HuH-7 (cell line): Measurements from ENCODE around the gene SLC6A17.
A peak's percentile ranks its signal among the peaks of the same experiment; 100 is the strongest.

ENCODE experiments used
- DNase-seq: peaks from one replicate; pipeline ENCODE4 v3.0.0; 2011; ENCODE audit warnings: low spot score

Gene SLC6A17

DNA sequence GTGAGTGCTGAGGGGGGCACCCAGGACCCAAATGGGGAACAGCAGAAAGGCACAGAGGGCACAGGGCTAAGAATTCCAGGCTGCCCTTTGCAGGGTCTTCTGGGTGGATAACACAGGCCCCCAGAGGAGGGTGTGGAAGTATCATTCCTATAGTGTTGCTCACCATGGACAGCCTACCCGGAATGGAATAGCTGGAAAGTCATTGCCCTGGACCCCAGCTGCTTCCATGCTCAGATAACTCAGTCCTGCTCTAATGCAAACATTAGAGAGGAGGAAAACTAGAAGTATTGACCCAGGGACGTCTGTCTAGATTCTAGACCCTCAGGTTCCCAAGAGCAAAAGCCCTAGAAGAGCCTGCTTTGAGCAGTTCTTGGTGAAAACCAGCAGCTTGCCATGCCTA, 24.7 kb downstream of the SLC6A17 start:
- DNase-seq = no peak

DNA sequence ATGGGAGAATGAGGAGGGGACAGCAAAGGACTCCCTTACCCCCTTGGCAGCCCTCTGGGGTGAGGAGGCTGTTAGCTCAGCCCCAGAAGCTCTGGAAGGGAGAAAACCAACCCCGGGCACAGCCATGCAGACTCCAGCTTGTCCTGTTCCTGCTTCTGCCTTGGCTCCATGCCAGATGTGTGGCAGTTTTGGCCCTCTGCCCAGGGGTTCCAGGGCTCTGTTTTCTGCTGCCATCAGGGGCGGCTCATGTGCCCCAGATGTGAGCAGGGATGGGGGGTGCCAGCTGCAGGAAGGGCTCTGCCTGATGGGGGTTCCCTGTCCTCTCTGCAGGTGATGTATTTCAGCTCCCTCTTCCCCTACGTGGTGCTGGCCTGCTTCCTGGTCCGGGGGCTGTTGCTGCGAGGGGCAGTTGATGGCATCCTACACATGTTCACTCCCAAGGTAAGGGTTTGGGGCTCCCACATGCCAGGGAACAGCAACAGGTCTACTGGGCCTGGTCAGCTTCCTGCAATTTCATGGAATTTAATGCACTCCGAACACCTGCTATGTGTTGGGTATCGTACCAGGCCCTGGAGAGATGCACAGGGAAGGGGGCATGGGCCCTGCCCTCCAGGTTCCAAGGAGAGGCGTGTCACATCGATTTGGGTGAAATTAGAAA, 26.1 kb downstream of the SLC6A17 start:
- no peak for DNase-seq

DNA sequence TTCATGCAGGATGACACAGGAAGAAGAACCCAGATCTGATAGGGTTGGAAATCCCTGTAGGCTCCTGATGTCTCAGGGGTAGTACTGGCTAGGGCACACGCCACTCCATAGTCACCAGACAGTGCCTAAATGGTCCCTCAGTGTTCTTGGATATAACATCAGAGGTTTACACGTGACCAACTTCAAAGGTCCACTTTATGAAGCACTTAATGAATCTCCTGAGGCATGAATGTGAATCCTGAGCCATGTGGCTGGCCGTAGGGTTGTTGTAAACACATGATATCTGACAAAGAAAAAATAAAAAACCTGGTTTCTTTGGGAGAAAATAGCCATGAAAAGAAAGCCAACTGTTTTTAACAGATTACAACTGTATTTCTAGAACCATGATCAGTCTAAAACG, 27.5 kb downstream of the SLC6A17 start:
- DNase-seq = no peak

DNA sequence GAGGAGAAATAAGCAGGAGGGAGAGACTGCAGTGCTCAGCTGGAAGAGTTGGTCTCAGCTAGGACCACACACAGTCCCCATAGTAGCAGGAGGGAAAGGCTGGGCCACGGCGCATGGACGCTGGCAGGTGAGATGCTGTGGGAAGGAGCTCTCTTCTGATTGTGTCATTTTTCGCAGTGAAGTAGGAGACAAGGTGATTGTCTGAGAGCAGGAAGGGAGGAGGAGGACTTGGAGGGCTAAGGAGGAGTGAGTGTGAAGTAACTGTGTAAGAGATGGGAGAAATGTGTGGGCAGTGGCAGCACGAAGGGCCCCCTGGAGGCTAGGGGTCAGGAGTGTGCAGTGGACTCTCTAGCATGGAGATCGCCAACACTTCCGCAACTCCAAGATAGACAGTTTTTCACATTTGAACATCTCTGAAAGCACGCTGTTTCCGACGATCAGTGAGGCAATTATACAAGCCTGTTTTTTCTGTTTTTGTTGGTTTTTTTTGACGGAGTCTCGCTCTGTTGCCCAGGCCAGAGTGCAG, 33.4 kb downstream of the SLC6A17 start:
- DNase-seq = no peak

DNA sequence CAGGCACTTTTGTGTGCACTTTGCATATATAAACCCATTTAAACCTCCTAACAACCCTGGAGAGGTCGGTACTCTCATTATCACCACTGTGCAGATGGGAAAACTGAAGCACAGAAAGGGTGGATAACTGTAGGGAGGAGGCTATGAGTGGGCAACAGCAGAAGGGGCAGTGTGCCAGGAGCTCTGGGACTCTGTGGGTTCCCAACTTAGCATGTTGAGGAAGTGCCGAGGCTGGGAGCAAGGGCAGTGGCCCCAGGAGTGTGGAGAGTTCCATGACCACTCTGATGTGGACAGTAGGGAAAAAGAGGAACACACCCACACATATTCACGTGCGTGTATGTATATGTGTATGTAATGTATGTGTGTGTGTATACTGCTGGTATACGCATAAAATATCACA, 34.2 kb downstream of the SLC6A17 start:
- DNase-seq = no peak

DNA sequence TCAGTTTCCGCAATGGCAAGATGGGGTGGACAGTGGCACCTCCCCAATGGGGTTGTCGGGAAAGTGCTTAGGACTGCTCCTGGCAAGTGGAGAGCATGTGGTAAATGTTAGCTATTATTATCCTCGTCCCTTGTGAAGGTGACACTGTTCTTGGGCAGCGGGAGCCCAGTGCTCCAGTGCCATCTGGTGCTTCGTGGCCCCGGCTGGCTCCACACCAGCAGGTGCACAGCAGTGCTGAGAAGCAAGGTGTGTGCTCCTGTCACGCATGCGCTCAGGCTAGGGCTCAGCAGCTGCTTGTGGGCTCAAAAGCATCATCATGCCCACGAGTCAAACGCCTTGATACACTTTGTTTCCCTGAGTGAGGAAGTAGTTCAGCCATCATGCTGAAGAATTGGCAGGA, 34.9 kb downstream of the SLC6A17 start:
- no peak for DNase-seq

DNA sequence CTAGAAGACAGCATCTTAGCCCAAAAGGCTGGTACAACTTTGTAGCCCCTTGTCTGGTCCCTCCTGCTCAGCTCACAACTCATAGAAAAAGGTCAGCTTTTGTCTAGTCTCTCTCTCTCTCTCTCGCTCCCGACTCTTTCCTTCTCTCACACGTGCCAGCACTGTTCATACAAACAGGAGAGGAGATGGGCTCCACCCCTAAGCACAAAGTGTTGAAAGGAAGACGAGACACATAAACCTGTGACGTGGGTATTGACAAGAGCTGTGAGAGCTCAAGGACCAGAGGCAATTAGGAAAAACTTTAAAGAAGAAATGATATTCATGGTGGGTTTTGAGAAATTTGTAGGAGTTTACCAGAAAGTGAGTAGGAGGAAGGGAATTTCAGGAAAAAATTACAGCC, 36.3 kb downstream of the SLC6A17 start:
- DNase-seq = no peak

DNA sequence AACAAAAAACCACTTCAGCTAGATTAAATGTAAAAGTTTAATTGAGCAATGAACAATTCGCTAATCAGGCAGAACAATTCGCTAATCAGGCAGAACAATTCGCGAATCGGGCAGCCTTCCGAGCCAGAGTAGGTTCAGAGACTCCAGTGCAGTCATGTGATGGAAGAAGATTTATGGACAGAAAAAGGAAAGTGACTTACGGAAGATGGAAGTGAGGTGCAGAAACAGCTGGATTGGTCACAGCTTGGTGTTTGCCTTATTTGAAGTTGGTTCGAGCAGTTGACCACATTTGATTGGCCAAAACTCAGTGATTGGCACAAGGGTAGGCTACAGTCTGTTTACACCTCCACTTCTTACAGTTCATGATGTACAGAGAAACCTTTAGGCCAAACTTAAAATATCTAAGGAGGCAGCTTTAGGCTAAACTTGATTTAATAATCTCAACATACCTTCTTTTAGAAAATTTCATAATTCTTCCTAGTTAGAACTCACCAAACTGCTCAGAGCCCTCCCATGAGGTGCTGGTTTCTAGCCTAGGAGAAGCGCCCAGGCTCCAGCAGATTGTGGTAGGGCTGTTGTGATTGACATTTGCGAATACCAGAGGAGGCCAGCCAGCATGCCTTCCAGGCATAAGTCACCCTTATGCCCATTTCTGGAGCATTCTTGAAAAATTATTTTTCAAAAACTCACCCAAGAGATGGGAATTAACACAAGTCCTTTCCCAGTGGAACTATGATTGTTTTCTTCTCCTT, 37.0 kb downstream of the SLC6A17 start:
- DNase-seq = no peak

DNA sequence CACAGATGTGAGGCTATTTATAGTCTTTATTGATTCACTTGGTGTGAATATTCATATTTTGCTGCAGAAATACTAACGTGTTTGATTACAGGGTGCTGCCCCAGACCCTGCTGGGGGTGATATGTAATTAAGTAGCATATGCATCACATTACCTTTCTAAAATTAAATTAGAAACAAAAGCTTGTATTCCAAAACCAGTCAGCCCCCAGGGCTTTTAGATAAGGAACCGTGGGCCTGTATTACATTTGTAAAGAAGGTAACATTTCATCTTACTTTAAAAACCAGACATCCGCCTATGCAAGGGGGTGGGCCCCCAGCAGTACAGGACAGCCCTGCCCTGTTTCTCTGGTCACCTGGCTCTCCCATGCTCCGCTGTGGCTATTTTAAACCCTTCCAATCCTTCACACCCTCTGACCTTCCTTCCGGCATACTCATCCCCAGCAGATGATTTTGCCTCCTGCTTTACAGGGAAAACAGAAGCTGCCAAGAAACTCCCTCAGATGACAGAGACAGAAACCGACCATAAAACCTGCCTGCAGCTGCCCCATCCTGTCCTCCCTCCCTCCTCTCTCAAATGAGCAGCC, 37.8 kb downstream of the SLC6A17 start:
- no peak for DNase-seq

DNA sequence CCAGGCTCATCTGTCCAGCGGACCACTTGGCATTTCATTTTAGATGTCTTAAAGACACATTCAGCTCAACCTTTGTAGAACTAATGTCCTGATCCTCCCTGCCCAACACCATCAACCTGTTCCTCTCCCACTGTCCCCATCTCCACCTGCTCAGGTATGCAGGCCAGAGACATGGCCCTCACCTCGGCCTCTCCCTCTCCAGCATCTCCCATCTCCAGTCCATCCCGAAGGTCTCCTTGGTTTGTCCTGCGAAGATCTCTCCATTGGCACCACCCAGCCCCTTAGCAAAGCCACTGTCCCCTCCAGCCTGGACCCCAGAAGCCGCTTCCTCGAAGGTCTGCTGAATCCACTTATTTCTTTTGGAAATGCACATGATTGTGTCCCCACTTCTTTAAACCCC, 38.9 kb downstream of the SLC6A17 start:
- DNase-seq = no peak

DNA sequence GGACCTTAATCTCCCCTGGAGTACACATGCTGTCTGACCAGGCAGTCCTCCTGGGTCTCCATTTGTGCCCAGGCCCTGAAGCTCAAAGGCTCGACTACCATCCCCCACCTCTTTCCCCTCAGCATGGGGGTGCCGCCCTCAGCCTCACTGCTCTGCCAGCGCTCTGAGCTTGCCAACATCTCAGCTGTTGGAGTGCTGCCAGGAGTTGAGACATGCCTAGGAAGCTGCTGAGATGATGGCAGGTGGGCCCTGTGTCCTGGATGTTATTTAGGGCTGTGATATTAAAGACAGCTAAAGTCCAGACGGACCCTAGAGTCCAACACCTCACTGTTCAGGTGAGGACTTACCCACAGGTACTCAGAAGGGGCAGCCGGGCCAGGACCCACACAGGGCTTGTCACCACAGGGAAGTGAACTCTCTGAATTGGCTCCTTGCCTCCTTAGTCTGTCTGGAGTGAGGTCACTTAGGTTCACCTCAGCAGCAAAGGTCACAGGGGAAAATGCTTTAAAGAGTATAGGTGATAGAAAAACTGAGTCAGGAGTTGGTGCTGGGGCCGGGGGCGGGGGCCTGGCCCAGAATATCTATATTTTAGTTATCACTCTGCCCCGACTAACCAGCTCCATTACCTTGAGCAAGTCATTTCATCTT, 40.1 kb downstream of the SLC6A17 start:
- no peak for DNase-seq

DNA sequence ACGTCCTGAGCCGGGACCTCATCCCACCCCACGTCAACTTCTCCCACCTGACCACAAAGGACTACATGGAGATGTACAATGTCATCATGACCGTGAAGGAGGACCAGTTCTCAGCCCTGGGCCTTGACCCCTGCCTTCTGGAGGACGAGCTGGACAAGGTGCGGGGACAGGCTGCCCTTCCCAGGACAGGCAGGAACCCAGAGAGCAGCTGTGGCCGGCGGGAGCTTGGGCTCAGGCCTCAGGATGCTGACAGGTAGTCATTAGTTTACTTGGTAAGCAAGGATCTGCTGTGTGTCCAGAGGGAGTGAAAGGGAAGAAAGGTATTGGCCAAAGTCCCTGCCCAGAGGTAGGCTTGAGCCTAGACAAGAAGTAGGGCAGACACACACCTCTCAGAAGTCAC, 42.2 kb downstream of the SLC6A17 start:
- DNase-seq = no peak

DNA sequence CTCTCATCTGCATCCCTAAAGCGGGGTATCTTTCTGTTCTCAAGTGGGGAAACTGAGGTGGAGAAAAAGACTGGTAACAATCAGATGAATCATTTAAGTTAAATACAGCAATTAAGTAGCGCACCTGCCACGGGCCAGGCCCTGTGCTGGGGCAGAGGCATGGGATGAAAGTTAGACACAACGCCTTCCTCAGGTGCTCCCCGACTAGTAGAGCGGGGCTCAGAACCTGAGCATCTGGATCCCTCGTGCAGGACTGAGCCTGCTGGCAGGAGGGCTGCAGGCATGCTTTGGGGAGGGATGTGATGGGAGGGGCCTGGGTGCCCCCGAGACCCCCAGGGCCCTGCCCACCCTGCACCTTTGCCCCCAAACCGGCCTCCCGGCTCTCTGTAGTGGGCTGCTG, 44.9 kb downstream of the SLC6A17 start:
- no peak for DNase-seq

DNA sequence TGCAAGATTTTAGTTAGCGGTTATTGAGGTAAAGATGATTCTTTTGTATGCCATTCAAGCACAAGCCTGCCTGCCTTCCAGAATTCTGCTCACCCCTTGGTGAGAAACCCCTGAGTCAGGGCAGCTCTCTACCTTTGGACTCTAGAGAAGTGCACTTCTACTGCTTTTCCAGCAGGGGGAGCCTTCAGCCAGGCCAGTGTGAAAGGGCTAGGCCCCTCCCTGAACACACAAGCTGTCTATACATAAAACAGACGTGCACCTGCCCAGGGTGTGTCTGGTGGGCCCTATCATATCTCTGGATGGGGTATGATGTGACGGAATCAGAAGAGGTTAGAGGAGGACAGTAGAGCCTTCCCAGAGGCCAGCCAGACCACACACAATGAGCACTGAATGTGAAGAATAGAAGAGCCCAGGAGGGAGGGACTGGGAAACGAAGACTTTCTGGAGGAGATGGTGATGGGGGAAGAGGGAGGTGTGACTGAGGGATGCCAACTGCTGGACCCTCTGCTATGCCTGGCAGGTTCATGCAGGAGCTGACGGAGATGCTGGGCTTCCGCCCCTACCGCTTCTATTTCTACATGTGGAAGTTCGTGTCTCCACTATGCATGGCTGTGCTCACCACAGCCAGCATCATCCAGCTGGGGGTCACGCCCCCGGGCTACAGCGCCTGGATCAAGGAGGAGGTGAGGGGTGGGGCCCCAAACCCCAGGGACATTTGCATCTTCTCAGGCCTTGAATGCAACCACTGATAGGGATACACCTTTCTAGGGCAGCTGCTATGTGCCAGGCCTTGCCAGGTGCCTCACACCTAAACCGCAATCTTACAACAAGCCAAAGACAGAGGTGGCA, 46.8 kb downstream of the SLC6A17 start:
- DNase-seq = peak; percentile 83

DNA sequence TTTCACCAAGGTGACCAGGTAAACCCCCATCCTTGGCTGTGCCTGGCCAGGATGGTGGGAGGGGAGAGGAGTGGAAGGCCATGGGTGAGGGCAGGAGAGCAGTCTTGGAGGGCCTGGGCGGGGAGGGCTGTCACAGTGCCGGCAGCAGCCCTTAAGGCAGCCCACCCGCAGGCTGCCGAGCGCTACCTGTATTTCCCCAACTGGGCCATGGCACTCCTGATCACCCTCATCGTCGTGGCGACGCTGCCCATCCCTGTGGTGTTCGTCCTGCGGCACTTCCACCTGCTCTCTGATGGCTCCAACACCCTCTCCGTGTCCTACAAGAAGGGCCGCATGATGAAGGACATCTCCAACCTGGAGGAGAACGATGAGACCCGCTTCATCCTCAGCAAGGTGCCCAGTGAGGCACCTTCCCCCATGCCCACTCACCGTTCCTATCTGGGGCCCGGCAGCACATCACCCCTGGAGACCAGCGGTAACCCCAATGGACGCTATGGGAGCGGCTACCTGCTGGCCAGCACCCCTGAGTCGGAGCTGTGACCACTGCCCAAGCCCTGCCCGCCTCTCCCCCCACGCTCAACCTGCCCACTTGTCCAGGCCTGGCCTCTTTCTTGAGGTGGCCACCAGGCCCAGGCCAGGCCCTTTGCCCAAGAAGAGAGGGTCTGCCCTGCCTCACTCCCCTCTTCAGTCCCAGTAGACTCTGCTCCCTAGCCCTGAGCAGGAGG, 47.8 kb downstream of the SLC6A17 start:
- no peak for DNase-seq

DNA sequence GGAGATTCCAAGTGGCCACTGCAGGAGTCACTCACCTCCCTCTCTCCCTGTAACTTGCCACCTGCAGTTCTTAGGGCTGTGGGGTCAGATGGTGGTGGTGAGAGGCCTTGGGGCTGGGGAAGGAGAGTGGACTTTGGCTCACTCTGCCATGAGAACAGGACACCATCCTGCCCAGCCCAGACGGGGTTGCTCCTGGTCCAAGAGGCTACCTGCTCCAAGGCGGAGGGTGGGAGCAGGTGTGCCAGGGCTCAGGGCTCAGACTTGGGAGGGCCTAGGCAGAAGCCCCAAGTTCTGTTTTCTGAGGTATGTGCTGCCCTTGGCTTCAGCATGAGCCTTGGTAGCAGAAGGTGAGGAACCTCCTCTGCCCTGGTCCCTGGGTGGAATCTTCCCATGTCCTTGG, 48.5 kb downstream of the SLC6A17 start:
- DNase-seq = no peak

DNA sequence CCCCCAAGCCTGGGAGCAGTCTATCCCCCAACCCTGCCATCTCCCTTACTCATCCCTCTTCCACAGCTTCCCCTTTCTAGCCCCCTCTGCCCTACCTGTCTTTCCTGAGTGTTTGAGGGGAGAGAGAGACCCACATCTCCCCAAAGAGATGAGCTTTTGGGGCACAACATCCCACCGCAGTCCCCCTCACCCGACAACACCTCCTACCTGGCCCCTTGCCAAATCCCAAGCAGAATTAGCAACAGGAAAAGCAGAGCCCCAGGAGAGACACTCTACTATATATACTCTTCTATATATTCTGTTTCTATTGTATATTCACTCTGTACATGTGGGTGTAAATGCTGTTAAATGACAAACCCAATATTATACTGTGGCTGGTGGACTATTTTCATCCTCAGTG, 49.9 kb downstream of the SLC6A17 start:
- DNase-seq = no peak

DNA sequence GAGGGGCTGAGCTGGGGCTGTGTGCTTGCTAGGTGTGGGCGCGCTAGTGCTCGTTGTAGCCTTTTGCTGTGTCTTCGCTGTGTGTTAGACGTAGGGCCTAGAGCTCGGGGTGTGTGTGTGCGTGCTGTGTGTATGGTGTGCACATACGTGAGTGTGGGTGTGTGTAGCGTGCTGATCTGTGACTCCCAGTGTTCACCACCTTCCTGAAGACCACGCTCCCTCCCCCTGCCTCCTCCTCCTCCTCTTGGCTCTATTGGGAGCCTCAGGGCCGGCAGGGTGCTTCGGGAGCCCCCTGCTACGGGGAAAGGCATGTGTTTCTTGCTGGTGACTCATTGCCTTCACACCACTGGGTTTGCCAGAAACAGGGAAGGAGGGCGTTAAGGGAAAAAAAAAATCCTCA, 50.4 kb downstream of the SLC6A17 start:
- no peak for DNase-seq

DNA sequence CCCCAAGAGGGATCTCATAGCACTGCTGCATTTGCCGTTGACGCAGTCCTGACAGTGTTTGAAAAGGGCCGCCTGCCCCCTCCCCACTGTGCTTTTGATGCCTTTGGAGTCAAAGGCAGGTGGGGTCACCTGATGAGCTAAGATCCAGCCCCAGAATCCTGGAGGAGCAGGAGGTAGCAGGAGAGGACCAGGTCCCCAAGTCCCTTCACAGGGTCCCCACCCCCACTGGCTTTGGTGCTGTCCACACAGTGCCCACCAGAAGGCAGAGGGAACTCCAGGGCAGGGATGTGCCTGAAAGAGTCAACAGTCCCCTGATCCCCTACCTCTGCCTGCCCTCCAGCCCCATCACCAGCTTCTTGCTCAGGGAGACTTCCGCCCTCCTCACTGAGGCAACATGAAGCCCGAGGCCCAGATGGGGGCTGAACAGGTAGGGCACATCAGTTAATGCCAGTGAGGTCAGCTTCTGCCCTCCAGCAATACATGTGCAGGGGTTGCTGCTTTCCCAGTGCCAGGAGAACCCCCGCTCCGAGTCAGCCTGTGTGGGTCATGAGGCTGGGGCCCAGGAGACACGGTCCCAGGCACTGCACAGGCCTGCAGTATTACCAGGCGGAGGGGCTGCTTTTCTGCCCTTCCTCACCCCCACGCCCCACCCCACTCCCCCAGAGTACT, 51.0 kb downstream of the SLC6A17 start:
- no peak for DNase-seq

DNA sequence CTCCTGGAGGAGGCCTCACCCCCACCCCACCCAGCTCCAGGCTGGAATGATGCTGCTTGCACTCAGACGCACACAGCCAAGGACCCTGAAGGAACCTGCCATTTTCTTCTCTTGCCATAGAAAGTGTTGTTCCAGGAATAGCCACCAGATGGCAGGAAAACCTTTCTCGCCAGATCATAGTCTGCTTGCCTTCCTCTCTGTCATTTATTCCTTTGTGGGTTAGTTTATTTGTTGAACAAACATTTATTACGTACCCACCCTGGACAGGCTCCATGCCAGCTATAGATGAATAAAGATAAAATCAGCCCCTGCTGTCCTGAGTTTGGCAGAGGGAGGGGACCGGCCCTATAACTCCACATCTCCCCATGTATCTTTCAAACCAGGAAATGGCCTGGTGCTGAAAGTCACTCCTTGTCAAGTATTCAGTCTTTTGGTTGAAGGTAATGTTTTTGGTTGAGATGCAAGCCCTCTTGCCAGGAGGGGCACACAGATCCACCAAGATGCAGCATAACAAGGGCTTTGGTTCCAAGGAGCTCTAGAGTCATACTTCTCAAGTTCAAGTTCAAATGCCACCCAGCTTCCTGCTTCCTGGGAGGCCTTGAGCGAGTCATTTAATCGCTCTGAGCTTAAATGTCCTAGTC, 52.8 kb downstream of the SLC6A17 start:
- DNase-seq = peak; percentile 64
